Pancreas (tissue), 10 donors: ENCODE results near the gene SLC5A2. TPM values are rescaled to one million over a fixed set of nuclear protein-coding genes. Genes with fewer than 3 reads are reported as not detected.

Source experiments
- ATAC-seq, 4 donors: fragments of 200-7000 bp; cut with Tn5 transposase; one replicate each; pipeline versions ENCODE4 v1.8.0 to v1.9.1; 2020; ENCODE audit warnings: mild to moderate bottlenecking in 4 of 4, moderate library complexity in 4 of 4
- DNase-seq, 6 donors: peaks; one replicate each; pipeline ENCODE4 v3.0.0-alpha.2; 2020
- FAIRE-seq: peaks from 2 replicates; lab custom pipeline; 2012; peaks lifted over from hg19 to GRCh38; lab: Jason Lieb, UNC
- H3K27ac ChIP-seq, 4 donors: fragments of 200-600 bp; sonication (generic); 1 replicate in 3 of 4; 2 replicates in 1 of 4; pipeline versions ENCODE4 v1.5.0 to v1.8.0; 2020
- H3K27me3 ChIP-seq, 4 donors: fragments of 200-600 bp; one replicate each; pipeline ENCODE4 v1.8.0; 2021
- H3K36me3 ChIP-seq, 3 donors: fragments of 200-600 bp; sonication (generic) in 1 of 3; one replicate each; pipeline versions ENCODE4 v1.5.0 to v1.8.0; 2020 to 2021
- H3K4me1 ChIP-seq, 3 donors: fragments of 200-600 bp; one replicate each; pipeline ENCODE4 v1.8.0; 2021
- H3K4me3 ChIP-seq, 4 donors: fragments of 200-600 bp; sonication (generic) in 2 of 4; one replicate each; pipeline versions ENCODE4 v1.5.0 to v1.8.0; 2020 to 2021
- H3K9me3 ChIP-seq, 4 donors: fragments of 200-600 bp; one replicate each; pipeline ENCODE4 v1.8.0; 2021
- WGBS, 2 donors: extraction: QIAGEN DNeasy Blood & Tissue Kit; methylation state at CpG; one replicate each; pipeline ENCODE4 v1.1.7; 2013; 5-methylcytosine and 5-hydroxymethylcytosine counted together
- intact Hi-C, 3 donors: fragments of 100-400 bp; cut with DNase I; formaldehyde crosslinking; loops; one replicate each; pipeline versions ENCODE4 v1.11.1 to v1.14.2; 2022
- polyA plus RNA-seq, 2 donors: library from polyadenylated mRNA; stranded (reverse); fragments of 200-250 nt; gene quantifications; one replicate each; pipeline ENCODE4 v1.2.3, GENCODE V29; 2013
- total RNA-seq, 6 donors: library from RNA; stranded (reverse); fragmentation: NEBNext Ultra II Directional in 4 of 6; extraction: Animal tissue kit (Norgen Biotek cat#: 25700) in 4 of 6; gene quantifications; one replicate each; pipeline versions ENCODE4 v1.2.1 to v1.2.4, GENCODE V29; 2021 to 2023
- TF ChIP-seq, protein P1 (sequence below), 4 donors: fragments of 200-600 bp; sonication (generic) in 3 of 4; IDR thresholded peaks; one replicate each; pipeline versions ENCODE4 v1.5.0 to v1.8.0; 2021; ENCODE audit warnings: antibody characterized with exemption in 4 of 4
- donor health status: healthy with polysubstance abuse.
- donor health status: DM: no; HTN: no; CAD: no; lungs with moderate emphysema.
- donor health status: DM: no; HTN: no; CAD: no.
- donor health status: control.
- donor health status: control.
- donor health status: Bipolar disorder and iron deficiency.
- donor health status: DM: yes; HTN: yes; CAD: no.
- donor health status: DM: no; HTN: no; CAD: no.
- donor health status: DM: no; HTN: no; CAD: no.
- donor health status: DM: yes; HTN: yes; CAD: no.

The SLC5A2 gene
- total and polyA plus RNA-seq, 8 donors: 0.35 to 4.9 (median 0.64) TPM

DNA sequence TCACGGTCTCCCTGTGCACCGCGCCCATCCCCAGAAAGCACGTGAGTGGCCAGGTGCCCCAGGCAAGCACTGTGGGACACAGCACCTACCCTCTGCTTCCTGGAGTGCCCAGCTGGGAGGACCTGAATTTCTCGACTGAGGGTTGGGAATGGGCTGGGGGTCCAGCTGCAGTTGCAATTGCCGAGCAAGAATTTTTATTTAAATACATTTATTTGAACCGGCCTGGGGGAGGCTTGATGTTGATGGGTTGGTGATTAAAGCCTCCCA lies 6.3 kb downstream of the SLC5A2 start:
- H3K27ac ChIP-seq: no peak overlapping the region
- no peaks in the 10 kb centered on the region for H3K27me3 ChIP-seq
- DNase-seq: no peak
- H3K9me3 ChIP-seq: no peaks in the 10 kb centered on the region
- 72 to 75% methylated on average over 7 of the region's 7 CpGs for WGBS, 2 donors
- peaks cover 4 to 14% (median 6%) of the 10 kb centered on the region in 3 donors for H3K36me3 ChIP-seq
- H3K4me1 ChIP-seq: peaks cover 5 to 11% (median 7%) of the 10 kb centered on the region in 3 donors
- intact Hi-C loops: loop anchor here in 1 of 3 donors (10.0 kb wide), 1 partner anchor 216 kb away; no protein-coding TSS in a partner anchor
- H3K4me3 ChIP-seq: no peak overlapping the region
- TF ChIP-seq, protein P1, sequence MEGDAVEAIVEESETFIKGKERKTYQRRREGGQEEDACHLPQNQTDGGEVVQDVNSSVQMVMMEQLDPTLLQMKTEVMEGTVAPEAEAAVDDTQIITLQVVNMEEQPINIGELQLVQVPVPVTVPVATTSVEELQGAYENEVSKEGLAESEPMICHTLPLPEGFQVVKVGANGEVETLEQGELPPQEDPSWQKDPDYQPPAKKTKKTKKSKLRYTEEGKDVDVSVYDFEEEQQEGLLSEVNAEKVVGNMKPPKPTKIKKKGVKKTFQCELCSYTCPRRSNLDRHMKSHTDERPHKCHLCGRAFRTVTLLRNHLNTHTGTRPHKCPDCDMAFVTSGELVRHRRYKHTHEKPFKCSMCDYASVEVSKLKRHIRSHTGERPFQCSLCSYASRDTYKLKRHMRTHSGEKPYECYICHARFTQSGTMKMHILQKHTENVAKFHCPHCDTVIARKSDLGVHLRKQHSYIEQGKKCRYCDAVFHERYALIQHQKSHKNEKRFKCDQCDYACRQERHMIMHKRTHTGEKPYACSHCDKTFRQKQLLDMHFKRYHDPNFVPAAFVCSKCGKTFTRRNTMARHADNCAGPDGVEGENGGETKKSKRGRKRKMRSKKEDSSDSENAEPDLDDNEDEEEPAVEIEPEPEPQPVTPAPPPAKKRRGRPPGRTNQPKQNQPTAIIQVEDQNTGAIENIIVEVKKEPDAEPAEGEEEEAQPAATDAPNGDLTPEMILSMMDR (IDR thresholded peaks at IDR 0.05): no peak
- FAIRE-seq: no peak
- peak in 1 of 4 donors; percentile 1 for ATAC-seq

DNA sequence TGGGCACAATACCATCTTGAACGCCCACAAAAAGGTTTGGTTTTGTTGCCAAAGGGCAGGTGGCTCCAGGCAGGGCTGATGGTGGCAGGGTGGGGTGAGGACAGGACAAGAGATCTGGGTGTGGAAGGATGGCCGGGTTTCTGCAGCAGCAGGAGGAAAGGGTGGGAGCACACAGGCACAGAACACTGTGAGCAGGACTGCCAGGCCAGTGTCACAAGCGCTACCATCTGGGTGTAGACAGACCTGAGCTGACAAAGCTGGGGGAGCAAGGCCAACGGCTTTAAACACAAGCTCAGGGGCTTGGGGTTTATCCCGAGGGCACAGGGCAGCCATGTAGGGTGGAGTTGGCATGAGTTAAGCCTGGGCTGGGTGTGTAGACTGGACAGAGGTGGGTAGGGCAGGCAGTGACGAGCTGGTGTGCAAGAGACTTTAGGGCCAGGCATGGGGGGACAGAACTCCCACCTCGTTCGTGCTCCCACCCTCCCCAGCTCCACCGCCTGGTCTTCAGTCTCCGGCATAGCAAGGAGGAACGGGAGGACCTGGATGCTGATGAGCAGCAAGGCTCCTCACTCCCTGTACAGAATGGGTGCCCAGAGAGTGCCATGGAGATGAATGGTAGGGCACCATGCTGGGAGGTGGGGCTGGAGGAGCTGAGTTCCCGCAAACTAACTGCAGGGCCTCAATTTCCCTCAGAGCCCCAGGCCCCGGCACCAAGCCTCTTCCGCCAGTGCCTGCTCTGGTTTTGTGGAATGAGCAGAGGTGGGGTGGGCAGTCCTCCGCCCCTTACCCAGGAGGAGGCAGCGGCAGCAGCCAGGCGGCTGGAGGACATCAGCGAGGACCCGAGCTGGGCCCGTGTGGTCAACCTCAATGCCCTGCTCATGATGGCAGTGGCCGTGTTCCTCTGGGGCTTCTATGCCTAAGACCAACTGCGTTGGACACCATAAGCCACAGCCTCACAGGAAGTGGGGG lies 7.0 kb downstream of the SLC5A2 start:
- DNase-seq: peak in 1 of 6 donors; percentile 70
- no peak for ATAC-seq
- Histone ChIP-seq H3K27me3 (no peaks in the 10 kb centered on the region), H3K36me3 (peaks cover 4 to 14% (median 6%) of the 10 kb centered on the region in 3 donors), H3K27ac (no peak overlapping the region), H3K4me1 (peaks cover 5 to 11% (median 7%) of the 10 kb centered on the region in 3 donors), H3K4me3 (no peak overlapping the region), H3K9me3 (no peaks in the 10 kb centered on the region)
- no peak for FAIRE-seq
- intact Hi-C loops: loop anchor here in 1 of 3 donors (10.0 kb wide), 1 partner anchor 215 kb away; no protein-coding TSS in a partner anchor
- WGBS, 2 donors: 89 to 94% methylated on average over 21 to 22 of the region's 22 CpGs
- TF ChIP-seq, protein P1 (IDR thresholded peaks at IDR 0.05): no peak

DNA sequence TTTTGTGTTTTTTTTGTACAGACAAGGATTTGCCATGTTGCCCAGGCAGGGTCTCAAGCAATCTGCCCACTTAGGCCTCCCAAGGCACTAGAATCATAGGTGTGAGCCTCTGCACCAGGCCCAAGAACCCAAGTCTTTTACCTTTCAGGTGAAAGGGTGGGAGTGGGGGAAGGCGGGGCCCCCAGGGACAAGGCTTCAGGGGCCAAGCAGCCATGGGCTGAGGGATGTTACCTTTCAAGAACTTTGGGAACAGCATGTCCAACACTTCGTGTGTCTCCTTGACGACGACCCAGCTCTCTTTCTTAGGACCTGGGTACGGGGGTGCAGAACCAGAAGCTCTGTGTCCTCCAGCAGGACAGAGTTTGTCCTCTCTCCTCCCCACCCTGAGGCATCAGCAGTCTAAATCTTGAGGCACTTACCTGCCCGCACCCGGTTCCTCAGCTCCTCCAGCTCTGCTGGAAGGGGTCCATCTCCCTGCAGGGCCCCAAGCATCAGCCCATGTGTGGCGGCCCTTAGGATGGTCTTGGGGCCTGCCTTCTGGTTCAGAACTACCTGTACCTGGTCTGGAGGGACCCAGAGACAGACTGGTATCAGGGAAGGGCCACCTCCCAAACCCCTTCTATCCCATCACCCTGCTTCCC lies 9.0 kb downstream of the SLC5A2 start:
- H3K36me3 ChIP-seq: peaks cover 4 to 29% (median 10%) of the 10 kb centered on the region in 3 donors

DNA sequence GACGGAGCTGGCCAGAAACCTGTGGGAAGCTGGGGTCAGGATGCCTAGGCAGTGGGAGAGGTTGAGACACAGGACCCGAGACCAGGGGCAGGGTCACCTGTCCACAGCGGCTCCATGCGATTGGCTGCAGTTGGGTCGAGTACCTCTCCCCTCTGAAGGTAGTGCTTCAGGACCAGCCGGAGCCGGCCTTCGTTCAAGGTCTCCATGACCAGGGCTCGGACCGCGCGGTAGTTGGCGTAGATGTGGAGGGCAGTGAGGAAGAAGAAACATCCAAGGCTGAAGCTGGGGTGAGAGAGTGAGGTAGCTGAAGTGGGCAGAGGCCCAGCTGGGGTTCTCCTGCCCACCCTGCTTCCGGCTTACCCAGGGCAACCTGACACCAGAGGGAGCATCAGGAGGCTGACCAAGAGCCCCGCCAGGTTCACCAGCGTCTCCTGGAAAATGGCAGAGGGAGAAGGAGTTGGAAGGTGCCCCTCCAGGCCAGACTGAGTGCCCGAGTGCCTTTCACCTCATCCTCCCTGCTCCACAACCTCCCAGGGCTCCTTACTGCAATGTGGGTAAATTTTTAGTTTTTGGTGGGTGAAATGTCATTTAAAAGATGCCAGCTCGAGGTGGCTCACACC lies 10.7 kb downstream of the SLC5A2 start:
- 93 to 97% methylated on average over 18 of the region's 18 CpGs for WGBS, 2 donors

More for the DNA sequence above, 9.0 kb downstream of the SLC5A2 start:
- TF ChIP-seq, protein P1 (IDR thresholded peaks at IDR 0.05): no peak
- Histone ChIP-seq H3K4me1 (peaks cover 5 to 11% (median 7%) of the 10 kb centered on the region in 3 donors), H3K4me3 (no peak overlapping the region), H3K27ac (no peak overlapping the region), H3K27me3 (no peaks in the 10 kb centered on the region), H3K9me3 (no peaks in the 10 kb centered on the region)
- ATAC-seq (no peak), FAIRE-seq (no peak), DNase-seq (peak in 1 of 6 donors; percentile 32)
- intact Hi-C loops: no loop called here
- WGBS, 2 donors: 96% methylated on average over 8 of the region's 8 CpGs

More for the DNA sequence above, 10.7 kb downstream of the SLC5A2 start:
- Histone ChIP-seq H3K9me3 (no peaks in the 10 kb centered on the region), H3K4me3 (no peak overlapping the region), H3K27ac (no peak overlapping the region), H3K27me3 (no peaks in the 10 kb centered on the region), H3K4me1 (peaks cover under 1 to 2% (median under 1%) of the 10 kb centered on the region in 3 donors), H3K36me3 (peaks cover 4 to 40% (median 10%) of the 10 kb centered on the region in 3 donors)
- DNase-seq: peak in 1 of 6 donors; percentile 70
- no peak for FAIRE-seq
- TF ChIP-seq, protein P1 (IDR thresholded peaks at IDR 0.05): no peak
- ATAC-seq: no peak
- intact Hi-C loops: no loop called here
